Measurements from ENCODE around the gene ACSS2. TPM values are rescaled to one million over a fixed set of nuclear protein-coding genes. Genes with fewer than 3 reads are reported as not detected.
"Not testable (repeated sequence)": the region's sequence is repeated elsewhere in the genome, so short reads cannot be mapped to it uniquely, and the experiment has no call there.

Gene ACSS2
- total RNA-seq, 4 donors from 2014 or later = 45.4 to 71.0 (median 58.7) TPM

DNA sequence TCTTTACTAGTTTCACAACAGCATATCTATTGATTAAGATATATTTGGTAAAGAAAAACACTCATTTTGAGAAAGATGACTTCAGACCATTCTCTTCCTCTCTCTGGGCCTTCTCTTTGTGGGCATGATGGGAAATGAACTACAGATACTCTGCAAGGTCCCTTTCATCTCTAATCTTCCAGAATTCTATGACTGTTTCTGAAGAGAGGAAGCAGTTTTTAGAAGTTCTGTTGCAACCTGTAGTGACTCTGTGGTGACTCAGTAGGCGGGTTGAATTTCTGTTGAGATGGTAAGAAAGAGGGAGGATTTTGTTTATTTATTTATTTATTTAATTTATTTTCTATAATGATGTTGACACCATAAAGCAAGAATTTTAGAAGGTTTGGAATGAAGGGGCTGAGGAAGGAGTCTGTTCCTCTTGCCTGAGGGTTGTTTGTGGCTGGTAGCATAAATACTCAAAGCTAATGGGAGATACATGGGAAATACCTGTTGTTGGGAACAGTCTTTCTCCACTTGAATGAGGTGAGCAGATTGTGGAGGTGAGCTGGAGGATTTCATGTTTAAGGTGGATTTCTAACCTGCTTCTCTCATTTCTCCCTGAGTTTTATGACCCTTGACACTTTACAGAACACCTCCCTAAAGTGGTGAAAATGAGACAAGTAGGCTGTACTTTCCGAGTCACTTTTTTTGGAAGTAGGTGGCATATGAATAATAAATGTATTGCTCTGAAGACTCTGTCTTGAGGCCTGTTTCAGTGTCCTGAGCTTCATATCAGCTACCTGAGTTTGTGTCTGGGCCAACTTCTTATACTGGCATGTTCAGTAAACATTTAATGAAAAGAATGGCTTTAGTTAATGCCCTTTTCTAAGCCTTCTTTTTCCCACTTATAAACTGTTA, 15.0 kb downstream of the ACSS2 start:
- H3K27me3 ChIP-seq = no peaks in the 10 kb centered on the region
- no peaks in the 10 kb centered on the region for H3K9me3 ChIP-seq
- H3K36me3 ChIP-seq = no peaks in the 10 kb centered on the region
- H3K4me3 ChIP-seq = no peak overlapping the region
- TF ChIP-seq POLR2AphosphoS5 (IDR thresholded peaks at IDR 0.05) = no peak
- TF ChIP-seq, protein P1, sequence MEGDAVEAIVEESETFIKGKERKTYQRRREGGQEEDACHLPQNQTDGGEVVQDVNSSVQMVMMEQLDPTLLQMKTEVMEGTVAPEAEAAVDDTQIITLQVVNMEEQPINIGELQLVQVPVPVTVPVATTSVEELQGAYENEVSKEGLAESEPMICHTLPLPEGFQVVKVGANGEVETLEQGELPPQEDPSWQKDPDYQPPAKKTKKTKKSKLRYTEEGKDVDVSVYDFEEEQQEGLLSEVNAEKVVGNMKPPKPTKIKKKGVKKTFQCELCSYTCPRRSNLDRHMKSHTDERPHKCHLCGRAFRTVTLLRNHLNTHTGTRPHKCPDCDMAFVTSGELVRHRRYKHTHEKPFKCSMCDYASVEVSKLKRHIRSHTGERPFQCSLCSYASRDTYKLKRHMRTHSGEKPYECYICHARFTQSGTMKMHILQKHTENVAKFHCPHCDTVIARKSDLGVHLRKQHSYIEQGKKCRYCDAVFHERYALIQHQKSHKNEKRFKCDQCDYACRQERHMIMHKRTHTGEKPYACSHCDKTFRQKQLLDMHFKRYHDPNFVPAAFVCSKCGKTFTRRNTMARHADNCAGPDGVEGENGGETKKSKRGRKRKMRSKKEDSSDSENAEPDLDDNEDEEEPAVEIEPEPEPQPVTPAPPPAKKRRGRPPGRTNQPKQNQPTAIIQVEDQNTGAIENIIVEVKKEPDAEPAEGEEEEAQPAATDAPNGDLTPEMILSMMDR (IDR thresholded peaks at IDR 0.05) = no peak
- no peak for TF ChIP-seq POLR2A (IDR thresholded peaks at IDR 0.05)
- no peak for TF ChIP-seq EP300 (IDR thresholded peaks at IDR 0.05)
- peaks cover 0 to 55% (median 4%) of the 10 kb centered on the region in 3 donors for H3K4me1 ChIP-seq
- H3K27ac ChIP-seq = peak overlapping the region in 1 of 4 donors; percentile 60
- WGBS, 2 donors (ENCODE audit: low coverage in 1 of 2) = 62 to 85% methylated on average over 2 of the region's 2 CpGs
- ATAC-seq = no peak

DNA sequence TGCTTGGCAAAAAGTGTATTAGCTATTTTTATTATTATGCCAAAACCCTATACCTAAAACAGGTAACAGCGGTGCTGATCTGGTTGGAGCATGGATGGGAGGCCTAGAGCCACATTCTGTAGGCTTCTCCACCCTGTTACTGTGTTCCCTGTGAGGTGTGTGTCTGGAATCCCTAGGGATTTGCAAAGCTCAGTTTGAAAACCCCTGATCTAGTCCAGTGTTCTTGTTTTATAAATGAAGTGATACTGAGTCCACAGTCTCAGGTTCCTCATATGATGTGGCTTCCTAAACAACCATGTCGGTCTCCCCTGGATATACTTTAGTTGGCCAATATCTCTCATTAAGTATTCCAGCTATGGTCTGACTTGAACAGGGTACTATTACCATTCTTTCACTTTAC, 16.3 kb downstream of the ACSS2 start:
- Histone ChIP-seq H3K27ac (peak overlapping the region in 1 of 4 donors; percentile 60), H3K36me3 (no peaks in the 10 kb centered on the region)
- ATAC-seq = no peak

DNA sequence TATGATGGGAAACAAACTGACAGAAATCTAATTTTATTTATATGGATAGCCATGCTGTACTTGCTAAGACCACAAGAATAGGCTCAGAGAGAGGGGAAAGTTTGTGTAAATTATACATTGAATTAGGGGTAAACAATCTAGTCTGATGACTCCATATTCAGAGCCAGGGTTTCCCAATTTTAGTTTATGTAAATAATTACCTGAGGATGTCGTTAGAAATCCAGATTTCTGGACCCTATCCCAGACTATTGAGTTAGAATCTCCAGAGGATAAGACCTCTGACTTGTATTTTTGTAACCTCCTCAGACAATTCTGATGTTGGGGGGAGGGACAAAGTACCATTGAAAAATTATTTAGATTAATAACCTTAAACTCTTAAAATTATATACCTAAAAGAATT, 18.3 kb downstream of the ACSS2 start:
- H3K27ac ChIP-seq = no peak overlapping the region
- H3K27me3 ChIP-seq = no peaks in the 10 kb centered on the region
- H3K36me3 ChIP-seq = no peaks in the 10 kb centered on the region
- ATAC-seq = no peak
- H3K4me3 ChIP-seq = no peak overlapping the region
- peaks cover 0 to 47% (median 0%) of the 10 kb centered on the region in 3 donors for H3K4me1 ChIP-seq
- no peaks in the 10 kb centered on the region for H3K9me3 ChIP-seq
- TF ChIP-seq POLR2AphosphoS5 (IDR thresholded peaks at IDR 0.05) = no peak
- TF ChIP-seq, protein P1 (IDR thresholded peaks at IDR 0.05) = no peak
- no peak for TF ChIP-seq EP300 (IDR thresholded peaks at IDR 0.05)
- TF ChIP-seq POLR2A (IDR thresholded peaks at IDR 0.05) = no peak
- 8 to 20% methylated on average over 1 of the region's 1 CpG for WGBS, 2 donors (ENCODE audit: low coverage in 1 of 2)

More for the DNA sequence above, 16.3 kb downstream of the ACSS2 start:
- Histone ChIP-seq H3K4me3 (no peak overlapping the region), H3K4me1 (peaks cover 0 to 48% (median 0%) of the 10 kb centered on the region in 3 donors), H3K9me3 (no peaks in the 10 kb centered on the region), H3K27me3 (no peaks in the 10 kb centered on the region)
- 100% methylated on average over 2 of the region's 2 CpGs for WGBS, 2 donors (ENCODE audit: low coverage in 1 of 2)
- TF ChIP-seq POLR2AphosphoS5 (IDR thresholded peaks at IDR 0.05) (no peak), POLR2A (IDR thresholded peaks at IDR 0.05) (no peak), EP300 (IDR thresholded peaks at IDR 0.05) (no peak)
- TF ChIP-seq, protein P1 (IDR thresholded peaks at IDR 0.05) = no peak

DNA sequence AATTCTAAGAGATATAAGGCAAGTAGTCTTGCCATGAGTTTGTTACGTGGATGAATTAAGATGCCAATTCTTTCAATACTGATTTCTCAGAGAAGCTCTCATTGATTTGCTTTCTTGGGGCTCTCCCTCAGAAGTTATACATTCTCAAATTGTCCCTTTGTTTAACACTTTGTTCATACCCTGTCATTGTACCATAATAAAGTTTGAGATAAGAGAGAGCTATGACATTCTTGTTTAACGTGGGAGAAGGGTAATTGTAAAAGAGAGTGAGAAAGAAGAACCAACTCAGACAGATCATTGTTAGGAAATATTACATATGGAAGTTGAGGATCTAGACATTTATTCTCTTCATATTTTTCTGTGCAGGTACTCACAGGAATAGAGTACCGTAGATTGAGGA, 19.1 kb downstream of the ACSS2 start:
- 58 to 78% methylated on average over 3 of the region's 3 CpGs for WGBS, 2 donors (ENCODE audit: low coverage in 1 of 2)
- peaks cover 0 to 47% (median 0%) of the 10 kb centered on the region in 3 donors for H3K4me1 ChIP-seq
- no peak overlapping the region for H3K4me3 ChIP-seq
- H3K27me3 ChIP-seq = no peaks in the 10 kb centered on the region
- no peak overlapping the region for H3K27ac ChIP-seq
- H3K9me3 ChIP-seq = no peaks in the 10 kb centered on the region
- no peaks in the 10 kb centered on the region for H3K36me3 ChIP-seq
- TF ChIP-seq EP300 (IDR thresholded peaks at IDR 0.05) (no peak), POLR2AphosphoS5 (IDR thresholded peaks at IDR 0.05) (no peak)
- ATAC-seq = no peak

DNA sequence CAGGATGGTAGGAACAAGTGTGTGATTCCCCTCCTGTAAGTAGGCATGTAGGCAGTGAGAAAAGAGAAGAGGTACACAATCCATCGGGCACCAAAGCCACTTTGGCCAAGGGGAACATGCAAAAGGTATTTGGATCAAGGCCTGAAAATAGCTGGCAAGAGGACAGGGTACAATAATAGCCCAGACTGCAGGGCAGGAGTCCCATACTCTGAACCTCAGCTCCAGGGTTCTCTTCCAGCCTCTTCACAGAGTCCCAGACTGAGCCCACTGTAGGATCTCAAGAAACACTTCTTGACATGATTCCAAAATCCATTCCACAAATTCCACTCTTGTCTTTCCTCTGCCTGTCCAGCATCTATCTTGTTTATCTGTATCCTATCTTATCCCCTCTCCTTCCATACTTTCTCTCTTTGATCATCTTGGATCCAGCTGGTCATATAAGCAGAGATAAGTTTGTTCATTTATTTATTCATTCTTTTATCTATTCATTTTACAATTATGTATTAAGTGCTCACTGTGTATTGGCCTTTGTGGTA, 19.7 kb downstream of the ACSS2 start:
- Histone ChIP-seq H3K9me3 (no peaks in the 10 kb centered on the region), H3K36me3 (no peaks in the 10 kb centered on the region), H3K27ac (peak overlapping the region in 2 of 4 donors; percentile 6 to 27), H3K4me1 (peaks cover 0 to 47% (median 0%) of the 10 kb centered on the region in 3 donors), H3K4me3 (no peak overlapping the region), H3K27me3 (no peaks in the 10 kb centered on the region)
- no peak for ATAC-seq
- 22% methylated on average over 1 of the region's 1 CpG; no CpG with 5 or more reads in 1 of the 2 donors for WGBS, 2 donors (ENCODE audit: low coverage in 1 of 2)
- TF ChIP-seq POLR2A (IDR thresholded peaks at IDR 0.05) (no peak), POLR2AphosphoS5 (IDR thresholded peaks at IDR 0.05) (no peak), EP300 (IDR thresholded peaks at IDR 0.05) (no peak)
- TF ChIP-seq, protein P1 (IDR thresholded peaks at IDR 0.05) = no peak

DNA sequence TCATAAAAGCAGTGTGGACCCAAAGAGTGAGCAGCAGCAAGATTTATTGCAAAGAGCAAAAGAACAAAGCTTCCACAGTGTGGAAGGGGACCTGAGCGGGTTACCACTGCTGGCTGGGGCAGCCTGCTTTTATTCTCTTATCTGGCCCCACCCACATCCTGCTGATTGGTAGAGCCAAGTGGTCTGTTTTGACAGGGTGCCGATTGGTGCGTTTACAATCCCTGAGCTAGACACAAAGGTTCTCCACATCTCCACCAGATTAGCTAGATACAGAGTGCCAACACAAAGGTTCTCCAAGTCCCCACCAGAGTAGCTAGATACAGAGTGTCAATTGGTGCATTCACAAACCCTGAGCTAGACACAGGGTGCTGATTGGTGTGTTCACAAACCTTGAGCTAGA, 21.7 kb downstream of the ACSS2 start:
- peaks cover 0 to 30% (median 0%) of the 10 kb centered on the region in 3 donors for H3K4me1 ChIP-seq
- H3K27ac ChIP-seq, ATAC-seq, H3K36me3 ChIP-seq, H3K27me3 ChIP-seq, H3K4me3 ChIP-seq, H3K9me3 ChIP-seq: not testable (repeated sequence)
- WGBS, 2 donors (ENCODE audit: low coverage in 1 of 2) = no CpG with 5 or more reads among the region's 3 CpGs

DNA sequence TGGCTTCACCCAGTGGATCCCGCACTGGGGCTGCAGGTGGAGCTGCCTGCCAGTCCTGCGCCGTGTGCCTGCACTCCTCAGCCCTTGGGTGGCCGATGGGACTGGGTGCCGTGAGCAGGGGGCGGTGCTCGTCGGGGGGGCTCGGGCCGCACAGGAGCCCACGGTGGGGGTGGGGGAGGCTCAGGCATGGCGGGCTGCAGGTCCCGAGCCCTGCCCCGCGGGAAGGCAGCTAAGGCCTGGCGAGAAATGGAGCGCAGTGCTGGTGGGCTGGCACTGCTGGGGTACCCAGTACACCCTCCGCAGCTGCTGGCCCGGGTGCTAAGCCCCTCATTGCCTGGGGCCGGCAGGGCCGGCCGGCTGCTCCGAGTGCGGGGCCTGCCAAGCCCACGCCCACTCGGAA, 22.3 kb downstream of the ACSS2 start:
- WGBS, 2 donors (ENCODE audit: low coverage in 1 of 2) = no CpG with 5 or more reads among the region's 26 CpGs
- H3K27me3 ChIP-seq = not testable (repeated sequence)

More for the DNA sequence above, 22.3 kb downstream of the ACSS2 start:
- H3K27ac ChIP-seq, H3K9me3 ChIP-seq, H3K4me3 ChIP-seq, H3K36me3 ChIP-seq, ATAC-seq: not testable (repeated sequence)
- H3K4me1 ChIP-seq = peaks cover 0 to 30% (median 0%) of the 10 kb centered on the region in 3 donors
